H9 (cell line): ENCODE results near the gene SNTG2. TPM values are rescaled to one million over a fixed set of nuclear protein-coding genes. Genes with fewer than 3 reads are reported as not detected.

Experiments used
- DNase-seq: peaks from one replicate; pipeline ENCODE4 v3.0.0-alpha.2; 2017
- H2AFZ ChIP-seq: one replicate; pipeline ENCODE4 v1.6.1; 2013; ENCODE audit warnings: mild to moderate bottlenecking, low read length, control low read depth, moderate library complexity
- H2AK5ac ChIP-seq: 2 replicates; pipeline ENCODE4 v1.6.1; 2013; ENCODE audit warnings: low read length, control low read depth, mixed read lengths; ENCODE audit not compliant: insufficient read length
- H2BK120ac ChIP-seq: one replicate; pipeline ENCODE4 v1.6.1; 2013; ENCODE audit warnings: low read depth, mild to moderate bottlenecking, low read length, control low read depth, inconsistent platforms; ENCODE audit not compliant: poor library complexity, severe bottlenecking
- H2BK12ac ChIP-seq: 2 replicates; pipeline ENCODE4 v1.6.1; 2013; ENCODE audit warnings: low read length, control low read depth, mixed read lengths, low read depth; ENCODE audit not compliant: insufficient read length
- H2BK15ac ChIP-seq: 2 replicates; pipeline ENCODE4 v1.6.1; 2013; ENCODE audit warnings: low read depth, low read length, control low read depth
- H2BK20ac ChIP-seq: one replicate; pipeline ENCODE4 v1.6.1; 2013; ENCODE audit warnings: low read depth, mild to moderate bottlenecking, low read length, control low read depth, inconsistent platforms; ENCODE audit not compliant: poor library complexity, severe bottlenecking
- H2BK5ac ChIP-seq: 2 replicates; pipeline ENCODE4 v1.6.1; 2013; ENCODE audit warnings: low read length, control low read depth, mixed read lengths; ENCODE audit not compliant: insufficient read length
- H3K14ac ChIP-seq: 2 replicates; pipeline ENCODE4 v1.6.1; 2013; ENCODE audit warnings: low read length, control low read depth; ENCODE audit not compliant: insufficient read depth
- H3K18ac ChIP-seq: 2 replicates; pipeline ENCODE4 v1.6.1; 2013; ENCODE audit warnings: low read depth, mild to moderate bottlenecking, mixed read lengths, low read length, control low read depth; ENCODE audit not compliant: insufficient read length
- H3K23ac ChIP-seq: 2 replicates; pipeline ENCODE4 v1.6.1; 2013; ENCODE audit warnings: low read length, control low read depth, mixed read lengths, low read depth; ENCODE audit not compliant: insufficient read length
- H3K23me2 ChIP-seq: 2 replicates; pipeline ENCODE4 v1.6.1; 2013; ENCODE audit warnings: low read depth, mild to moderate bottlenecking, mixed read lengths, low read length, control low read depth; ENCODE audit not compliant: insufficient read length, poor library complexity, severe bottlenecking
- H3K27ac ChIP-seq: 2 replicates; pipeline ENCODE4 v1.5.1; 2013; ENCODE audit warnings: low read length, control low read depth, mixed read lengths, low read depth; ENCODE audit not compliant: insufficient read length
- H3K27me3 ChIP-seq: 2 replicates; pipeline ENCODE4 v1.6.1; 2013; ENCODE audit warnings: low read length, control low read depth, inconsistent platforms; ENCODE audit not compliant: insufficient read depth
- H3K4ac ChIP-seq: 2 replicates; pipeline ENCODE4 v1.6.1; 2013; ENCODE audit warnings: low read depth, mild to moderate bottlenecking, control low read depth, inconsistent platforms, low read length, moderate library complexity
- H3K4me1 ChIP-seq: 2 replicates; pipeline ENCODE4 v1.6.1; 2013; ENCODE audit warnings: low read length, control low read depth, inconsistent platforms; ENCODE audit not compliant: insufficient read depth
- H3K4me2 ChIP-seq: 2 replicates; pipeline ENCODE4 v1.6.1; 2013; ENCODE audit warnings: low read length, control low read depth, mixed read lengths; ENCODE audit not compliant: insufficient read length, insufficient read depth
- H3K56ac ChIP-seq: 2 replicates; pipeline ENCODE4 v1.6.1; 2013; ENCODE audit warnings: low read depth, mild to moderate bottlenecking, mixed read lengths, low read length, control low read depth; ENCODE audit not compliant: insufficient read length
- H3K79me1 ChIP-seq: 2 replicates; pipeline ENCODE4 v1.6.1; 2013; ENCODE audit warnings: low read depth, mild to moderate bottlenecking, moderate library complexity, low read length, control low read depth, inconsistent platforms; ENCODE audit not compliant: insufficient read depth, poor library complexity, severe bottlenecking
- H3K79me2 ChIP-seq: 2 replicates; pipeline ENCODE4 v1.6.1; 2013; ENCODE audit warnings: low read length, control low read depth, inconsistent platforms; ENCODE audit not compliant: insufficient read depth
- H3K9ac ChIP-seq: 2 replicates; pipeline ENCODE4 v1.6.1; 2013; ENCODE audit warnings: low read length, control low read depth, mixed read lengths; ENCODE audit not compliant: insufficient read length; ENCODE audit errors: extremely low read depth
- H3K9me3 ChIP-seq: one replicate; pipeline ENCODE4 v1.6.1; 2013; ENCODE audit warnings: low read depth, low read length, inconsistent platforms; ENCODE audit not compliant: control insufficient read depth
- H3T11ph ChIP-seq: one replicate; pipeline ENCODE4 v1.6.1; 2013; ENCODE audit warnings: mild to moderate bottlenecking, low read length, control low read depth, inconsistent platforms
- H4K20me1 ChIP-seq: one replicate; pipeline ENCODE4 v1.6.1; 2013; ENCODE audit not compliant: control insufficient read depth, insufficient read length, insufficient read depth
- H4K5ac ChIP-seq: 2 replicates; pipeline ENCODE4 v1.6.1; 2013; ENCODE audit warnings: low read depth, mild to moderate bottlenecking, mixed read lengths, low read length, control low read depth; ENCODE audit not compliant: insufficient read length
- H4K8ac ChIP-seq: replicated peaks from 2 replicates; pipeline ENCODE4 v1.6.1; 2013; ENCODE audit warnings: low read length, control low read depth, mixed read lengths, low read depth; ENCODE audit not compliant: insufficient read length
- H4K91ac ChIP-seq: 2 replicates; pipeline ENCODE4 v1.6.1; 2013; ENCODE audit warnings: low read depth, mild to moderate bottlenecking, moderate library complexity, mixed read lengths, low read length, control low read depth; ENCODE audit not compliant: insufficient read length
- H3K27ac Mint-ChIP-seq, 3 experiments: 2 replicates in 2 of 3; 3 replicates in 1 of 3; pipeline ENCODE4 v1.8.0; 2020 to 2021; ENCODE audit warnings: mixed read lengths in 3 of 3, mild to moderate bottlenecking in 1 of 3, moderate library complexity in 1 of 3
- H3K27me3 Mint-ChIP-seq: 2 replicates; pipeline ENCODE4 v1.8.0; 2021; ENCODE audit warnings: low read depth, mild to moderate bottlenecking, moderate library complexity, mixed read lengths
- H3K36me3 Mint-ChIP-seq, 3 experiments: 2 replicates in 2 of 3; 3 replicates in 1 of 3; pipeline ENCODE4 v1.8.0; 2020 to 2021; ENCODE audit warnings: low read depth in 3 of 3, mixed read lengths in 3 of 3; ENCODE audit not compliant: insufficient read depth in 1 of 3
- H3K4me1 Mint-ChIP-seq, 2 experiments: 2 replicates each; pipeline ENCODE4 v1.8.0; 2020; ENCODE audit warnings: mixed read lengths in 2 of 2
- H3K4me3 Mint-ChIP-seq, 2 experiments: 2 replicates in 1 of 2; 3 replicates in 1 of 2; pipeline ENCODE4 v1.8.0; 2020 to 2021; ENCODE audit warnings: mild to moderate bottlenecking in 2 of 2, mixed read lengths in 2 of 2, moderate library complexity in 1 of 2
- H3K9me3 Mint-ChIP-seq, 2 experiments: 2 replicates in 1 of 2; 3 replicates in 1 of 2; pipeline ENCODE4 v1.8.0; 2020; ENCODE audit warnings: mild to moderate bottlenecking in 2 of 2, mixed read lengths in 2 of 2, moderate library complexity in 1 of 2
- CTCF ChIP-seq: fragments of 200-600 bp; sonication (generic); conservative IDR thresholded peaks from 3 replicates; pipeline ENCODE4 v1.8.0; 2021; ENCODE audit warnings: antibody characterized with exemption, mild to moderate bottlenecking
- WGBS: extraction: QIAGEN DNeasy Blood & Tissue Kit; methylation state at CpG from one replicate; pipeline ENCODE4 v1.1.7; 2013; ENCODE audit warnings: missing lambda C conversion rate, low lambda C conversion rate, mixed read lengths; ENCODE audit not compliant: insufficient read length; ENCODE audit errors: extremely low coverage; 5-methylcytosine and 5-hydroxymethylcytosine counted together
- total RNA-seq: library from RNA; stranded (reverse); gene quantifications from 2 replicates; pipeline ENCODE4 v1.2.1, GENCODE V29; 2021

SNTG2 gene
- total RNA-seq, 1 experiment from 2014 or later: 13.2 TPM

DNA sequence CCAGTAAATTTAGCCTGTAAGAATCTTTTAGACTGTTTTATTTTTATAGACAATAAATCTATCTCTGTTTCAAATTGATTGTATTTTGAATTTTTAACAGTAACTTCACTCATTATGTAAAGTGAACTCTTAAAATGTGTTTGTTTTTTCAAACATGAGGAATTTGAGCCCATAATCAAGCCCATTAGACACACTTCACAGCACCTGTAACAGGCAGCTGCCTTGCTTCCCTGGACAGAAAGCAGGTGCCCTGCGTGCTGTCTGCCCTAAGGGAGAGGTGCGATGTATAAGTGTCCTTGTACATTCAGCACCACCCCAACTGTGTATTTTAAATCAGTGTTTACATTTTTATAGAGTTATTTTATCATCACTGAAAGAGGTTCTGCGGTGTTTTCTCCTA is 276.1 kb downstream of the SNTG2 start:
- Histone ChIP-seq H3K18ac (no peak overlapping the region), H2AFZ (no peak overlapping the region), H3K23me2 (no peaks in the 10 kb centered on the region), H3K4me2 (no peak overlapping the region), H2BK5ac (no peak overlapping the region), H4K20me1 (no peaks in the 10 kb centered on the region), H4K5ac (no peak overlapping the region), H3K56ac (no peak overlapping the region), H3K27ac (no peak overlapping the region), H3K4ac (no peak overlapping the region), H2BK15ac (no peak overlapping the region), H3K79me1 (no peaks in the 10 kb centered on the region), H2BK12ac (no peak overlapping the region), H3K14ac (no peak overlapping the region), H3T11ph (no peak overlapping the region), H3K27me3 (no peaks in the 10 kb centered on the region), H3K23ac (no peak overlapping the region), H3K79me2 (no peaks in the 10 kb centered on the region), H3K4me1 (no peaks in the 10 kb centered on the region), H4K91ac (no peak overlapping the region), H3K9me3 (peaks cover 9% of the 10 kb centered on the region), H2BK20ac (no peak overlapping the region), H3K9ac (no peak overlapping the region), H2AK5ac (no peak overlapping the region), H4K8ac (no peak overlapping the region), H2BK120ac (no peak overlapping the region)
- Mint-ChIP-seq H3K9me3 (peaks cover 27 to 28% of the 10 kb centered on the region in 2 experiments), H3K27ac (no peak overlapping the region), H3K36me3 (peaks cover 26 to 40% (median 27%) of the 10 kb centered on the region in 3 experiments), H3K27me3 (no peaks in the 10 kb centered on the region; the same call in 1 of the 2 replicates), H3K4me1 (peaks cover 0 to 2% of the 10 kb centered on the region in 2 experiments; a peak in 1 of 4 replicates), H3K4me3 (no peak overlapping the region)
- DNase-seq: no peak
- TF ChIP-seq CTCF: no peak
- no CpG with 5 or more reads among the region's 3 CpGs for WGBS
